Fibroblast of lung (primary cell): ENCODE measurements around the gene NBR1. TPM values are rescaled to one million over a fixed set of nuclear protein-coding genes. Genes with fewer than 3 reads are reported as not detected.
"Not testable (repeated sequence)": the region's sequence is repeated elsewhere in the genome, so short reads cannot be mapped to it uniquely, and the experiment has no call there.

ENCODE experiments used
- DNase-seq, 2 donors: peaks; one replicate each; pipeline versions ENCODE4 v3.0.0 to v3.0.0-alpha.2; 2010; ENCODE audit warnings: low read depth in 2 of 2
- H2AFZ ChIP-seq: 2 replicates; pipeline ENCODE4 v1.5.1; 2012; ENCODE audit warnings: low read length, control low read depth, inconsistent platforms
- H3K27ac ChIP-seq: 2 replicates; pipeline ENCODE4 v1.5.1; 2011; ENCODE audit warnings: low read length, control low read depth; ENCODE audit not compliant: insufficient read depth
- H3K27me3 ChIP-seq: 2 replicates; pipeline ENCODE4 v1.5.1; 2011; ENCODE audit warnings: mild to moderate bottlenecking, low read length; ENCODE audit not compliant: control insufficient read depth, insufficient read depth
- H3K36me3 ChIP-seq: 2 replicates; pipeline ENCODE4 v1.5.1; 2011; ENCODE audit warnings: low read length; ENCODE audit not compliant: control insufficient read depth, insufficient read depth
- H3K4me1 ChIP-seq: 2 replicates; pipeline ENCODE4 v1.5.1; 2011; ENCODE audit warnings: low read length; ENCODE audit not compliant: control insufficient read depth, insufficient read depth; ENCODE audit errors: extremely low read depth
- H3K4me2 ChIP-seq: 2 replicates; pipeline ENCODE4 v1.5.1; 2011; ENCODE audit warnings: low read length, control low read depth; ENCODE audit not compliant: insufficient read depth; ENCODE audit errors: extremely low read depth
- H3K4me3 ChIP-seq, 4 experiments: fragments of 200-600 bp in 1 of 4; sonication (generic) in 1 of 4; replicated peaks in 1 of 4; 2 replicates each; pipeline ENCODE4 v1.5.1; 2011 to 2016; ENCODE audit warnings: low read length in 4 of 4, low read depth in 3 of 4, mild to moderate bottlenecking in 3 of 4, control low read depth in 2 of 4, inconsistent platforms in 1 of 4, mixed read lengths in 1 of 4; ENCODE audit not compliant: insufficient read depth in 1 of 4; ENCODE audit errors: control extremely low read depth in 1 of 4
- H3K79me2 ChIP-seq: 2 replicates; pipeline ENCODE4 v1.5.1; 2012; ENCODE audit warnings: mild to moderate bottlenecking, low read length, inconsistent platforms; ENCODE audit not compliant: control insufficient read depth, insufficient read depth
- H3K9ac ChIP-seq: 2 replicates; pipeline ENCODE4 v1.5.1; 2011; ENCODE audit warnings: mild to moderate bottlenecking, low read length, control low read depth; ENCODE audit not compliant: insufficient read depth
- H3K9me3 ChIP-seq: 2 replicates; pipeline ENCODE4 v1.5.1; 2012; ENCODE audit warnings: low read depth, low read length; ENCODE audit not compliant: control insufficient read depth, insufficient read depth
- H4K20me1 ChIP-seq: 2 replicates; pipeline ENCODE4 v1.5.1; 2011; ENCODE audit warnings: low read length; ENCODE audit not compliant: control insufficient read depth, insufficient read depth; ENCODE audit errors: extremely low read depth
- polyA plus RNA-seq, 2 donors: library from polyadenylated mRNA; depleted of rRNA in 1 of 2; stranded (reverse) in 1 of 2; unstranded in 1 of 2; fragments of >200 nt; gene quantifications; 2 replicates each; pipeline ENCODE4 v1.2.1, GENCODE V29; 2011 to 2012; ENCODE audit warnings: missing spikeins in 1 of 2
- total RNA-seq: library from RNA; depleted of rRNA; stranded (reverse); fragments of >200 nt; gene quantifications from 2 replicates; pipeline ENCODE4 v1.2.1, GENCODE V29; 2014

The NBR1 gene
- total and polyA plus RNA-seq, 2 donors (not counting 1 experiment from before 2014, with no cell fraction given): 91.8 to 134 TPM

- H3K4me1 ChIP-seq, H3K36me3 ChIP-seq, H3K9me3 ChIP-seq, H3K79me2 ChIP-seq, H3K9ac ChIP-seq, H3K4me3 ChIP-seq, H4K20me1 ChIP-seq, H3K27me3 ChIP-seq, H2AFZ ChIP-seq: not testable (repeated sequence)
- peak in 1 of 2 donors; percentile 19 for DNase-seq
- peak overlapping the region; percentile 75 for H3K4me2 ChIP-seq
- H3K27ac ChIP-seq: peak overlapping the region; percentile 38
These were observed 61.1 kb downstream of the NBR1 start for GRCh38 chr17:43232021-43232699.

DNA sequence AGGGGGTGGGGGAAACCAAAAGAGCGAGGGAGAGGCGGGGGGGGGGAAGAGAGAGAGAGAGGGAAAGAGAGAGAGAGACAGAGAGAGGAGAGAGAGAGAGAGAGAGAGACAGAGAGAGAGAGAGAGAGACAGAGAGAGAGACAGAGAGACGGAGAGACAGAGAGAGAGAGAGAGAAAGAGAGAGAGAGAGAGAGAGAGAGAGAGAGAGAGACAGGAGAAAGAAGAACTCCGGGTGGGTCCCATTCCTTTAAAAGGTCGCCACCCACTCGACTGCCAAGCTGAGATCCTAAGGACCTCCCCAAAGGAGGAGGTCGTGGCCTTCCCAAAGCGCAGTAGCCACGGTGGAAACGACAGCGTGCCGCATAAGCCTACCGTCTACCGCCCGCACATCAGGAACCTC is 62.2 kb downstream of the NBR1 start:
- not testable (repeated sequence) for H3K9ac ChIP-seq, DNase-seq

DNA sequence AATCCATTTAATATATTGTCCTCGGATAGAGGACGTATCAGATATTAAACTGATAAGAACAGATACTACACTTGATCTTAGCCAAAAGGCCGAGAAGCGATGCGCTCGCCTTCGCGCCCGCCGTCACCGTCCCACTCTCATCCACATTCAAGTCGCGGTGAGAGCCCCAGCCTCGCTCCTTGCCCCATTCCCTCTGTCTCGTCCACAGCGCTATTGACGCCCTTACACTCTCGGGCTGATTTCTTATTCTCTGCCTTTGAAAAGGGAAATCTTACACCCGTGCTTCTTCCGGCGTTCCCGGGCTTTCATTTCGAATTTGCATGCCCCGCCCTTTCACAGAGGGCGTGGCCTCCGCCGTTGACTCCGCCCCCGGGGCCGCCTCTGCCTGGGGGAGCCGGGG is 62.9 kb downstream of the NBR1 start, which contains the start of gene RNU2-1:
Gene RNU2-1, minus strand, starts transcription at position 101 of the 400 bp plus-strand sequence.
- H3K4me1 ChIP-seq, H3K27me3 ChIP-seq, H3K27ac ChIP-seq, H3K36me3 ChIP-seq, H3K9me3 ChIP-seq, H3K4me3 ChIP-seq, DNase-seq, H3K4me2 ChIP-seq, H3K9ac ChIP-seq, H4K20me1 ChIP-seq, H3K79me2 ChIP-seq, H2AFZ ChIP-seq: not testable (repeated sequence)

More for the DNA sequence above, 62.2 kb downstream of the NBR1 start:
- H3K4me1 ChIP-seq, H3K4me3 ChIP-seq, H3K27me3 ChIP-seq, H2AFZ ChIP-seq, H3K27ac ChIP-seq, H4K20me1 ChIP-seq, H3K4me2 ChIP-seq, H3K79me2 ChIP-seq, H3K9me3 ChIP-seq, H3K36me3 ChIP-seq: not testable (repeated sequence)

GRCh38 chr17:43239597-43239996 is 68.6 kb downstream of the NBR1 start:
- H3K9me3 ChIP-seq, H3K27me3 ChIP-seq, H2AFZ ChIP-seq, H3K4me3 ChIP-seq, H3K4me1 ChIP-seq, H3K27ac ChIP-seq, H4K20me1 ChIP-seq, H3K79me2 ChIP-seq, H3K4me2 ChIP-seq, H3K36me3 ChIP-seq, H3K9ac ChIP-seq, DNase-seq: not testable (repeated sequence)

DNA sequence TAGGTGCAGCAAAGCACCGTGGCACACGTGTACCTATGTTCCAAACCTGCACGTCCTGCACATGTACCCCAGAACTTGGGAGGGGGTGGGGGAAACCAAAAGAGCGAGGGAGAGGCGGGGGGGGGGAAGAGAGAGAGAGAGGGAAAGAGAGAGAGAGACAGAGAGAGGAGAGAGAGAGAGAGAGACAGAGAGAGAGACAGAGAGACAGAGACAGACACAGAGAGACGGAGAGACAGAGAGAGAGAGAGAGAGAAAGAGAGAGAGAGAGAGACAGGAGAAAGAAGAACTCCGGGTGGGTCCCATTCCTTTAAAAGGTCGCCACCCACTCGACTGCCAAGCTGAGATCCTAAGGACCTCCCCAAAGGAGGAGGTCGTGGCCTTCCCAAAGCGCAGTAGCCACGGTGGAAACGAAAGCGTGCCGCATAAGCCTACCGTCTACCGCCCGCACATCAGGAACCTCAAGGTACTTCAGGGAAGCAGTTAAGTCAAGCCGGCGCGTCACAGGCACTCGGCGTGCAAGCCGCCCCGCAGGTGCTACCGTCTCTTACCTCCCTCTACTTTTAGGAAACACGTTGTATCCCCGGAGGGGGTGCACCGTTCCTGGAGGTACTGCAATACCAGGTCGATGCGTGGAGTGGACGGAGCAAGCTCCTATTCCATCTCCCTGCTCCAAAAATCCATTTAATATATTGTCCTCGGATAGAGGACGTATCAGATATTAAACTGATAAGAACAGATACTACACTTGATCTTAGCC is 69.8 kb downstream of the NBR1 start:
- not testable (repeated sequence) for H3K4me2 ChIP-seq, DNase-seq, H3K4me3 ChIP-seq, H3K79me2 ChIP-seq, H2AFZ ChIP-seq, H3K27me3 ChIP-seq, H3K27ac ChIP-seq, H4K20me1 ChIP-seq, H3K4me1 ChIP-seq, H3K9ac ChIP-seq, H3K9me3 ChIP-seq, H3K36me3 ChIP-seq

- not testable (repeated sequence) for H3K4me1 ChIP-seq, H2AFZ ChIP-seq, H3K9me3 ChIP-seq, H3K36me3 ChIP-seq, H3K27ac ChIP-seq, H3K4me2 ChIP-seq, DNase-seq, H4K20me1 ChIP-seq, H3K4me3 ChIP-seq, H3K79me2 ChIP-seq, H3K27me3 ChIP-seq, H3K9ac ChIP-seq
These were observed 75.4 kb downstream of the NBR1 start for GRCh38 chr17:43246456-43246855.
